T-cell (primary cell): ENCODE results near the gene CASZ1. TPM values are rescaled to one million over a fixed set of nuclear protein-coding genes. Genes with fewer than 3 reads are reported as not detected.

Experiments used
- ATAC-seq, 4 experiments: fragments of 200-7000 bp in 3 of 4; fragments of 150-1000 bp in 1 of 4; cut with Tn5 transposase; replicated peaks in 1 of 4; 1 replicate in 3 of 4; 2 replicates in 1 of 4; pipeline ENCODE4 v1.10.0; 2021; ENCODE audit warnings: moderate library complexity in 3 of 4, mild to moderate bottlenecking in 2 of 4, moderate number of reproducible peaks in 1 of 4
- CTCF ChIA-PET, 2 donors: fragments of 300-600 bp; sonication (Branson Sonifier 250); formaldehyde crosslinking; loops; one replicate each; lab custom pipeline; 2022; ENCODE audit warnings: antibody characterized with exemption in 2 of 2; lab: Charles Lee
- POLR2A ChIA-PET, 2 donors: fragments of 300-600 bp; sonication (Branson Sonifier 250); formaldehyde crosslinking; loops; one replicate each; lab custom pipeline; 2022; ENCODE audit warnings: antibody characterized with exemption in 2 of 2; lab: Charles Lee
- DNase-seq, 35 experiments: peaks; one replicate each; pipeline versions ENCODE4 v3.0.0 to v3.0.0-alpha.2; 2013 to 2023
- H3K27ac ChIP-seq: one replicate; pipeline ENCODE4 v1.5.1; 2013; ENCODE audit warnings: low read length
- H3K27me3 ChIP-seq, 2 experiments: replicated peaks in 1 of 2; 1 replicate in 1 of 2; 2 replicates in 1 of 2; pipeline versions ENCODE4 v1.6.1 to v1.7.0; 2013; ENCODE audit warnings: low read length in 1 of 2, mixed read lengths in 1 of 2; ENCODE audit not compliant: control insufficient read depth in 2 of 2, insufficient read depth in 2 of 2; ENCODE audit errors: extremely low read depth in 1 of 2
- H3K36me3 ChIP-seq, 2 donors: 1 replicate in 1 of 2; 2 replicates in 1 of 2; pipeline versions ENCODE4 v1.6.1 to v1.7.0; 2013; ENCODE audit warnings: low read length in 1 of 2; ENCODE audit not compliant: control insufficient read depth in 2 of 2, insufficient read depth in 1 of 2; ENCODE audit errors: extremely low read depth in 1 of 2
- H3K4me1 ChIP-seq, 2 experiments: 1 replicate in 1 of 2; 2 replicates in 1 of 2; pipeline versions ENCODE4 v1.6.1 to v1.7.0; 2013; ENCODE audit warnings: low read length in 2 of 2, mixed read lengths in 1 of 2; ENCODE audit not compliant: insufficient read depth in 2 of 2, control insufficient read depth in 1 of 2; ENCODE audit errors: extremely low read depth in 1 of 2
- H3K4me3 ChIP-seq, 2 donors: 1 replicate in 1 of 2; 2 replicates in 1 of 2; pipeline versions ENCODE4 v1.5.1 to v1.7.0; 2013; ENCODE audit warnings: mild to moderate bottlenecking in 2 of 2, low read length in 1 of 2, moderate library complexity in 1 of 2; ENCODE audit not compliant: control insufficient read depth in 1 of 2; ENCODE audit errors: extremely low read depth in 1 of 2
- H3K9me3 ChIP-seq: 2 replicates; pipeline ENCODE4 v1.7.0; 2013
- H3K27ac Mint-ChIP-seq, 2 donors: one replicate each; pipeline ENCODE4 v1.8.0; 2020 to 2021; ENCODE audit warnings: mild to moderate bottlenecking in 2 of 2, mixed read lengths in 2 of 2
- H3K27me3 Mint-ChIP-seq, 2 donors: one replicate each; pipeline ENCODE4 v1.8.0; 2021 to 2022; ENCODE audit warnings: mixed read lengths in 2 of 2
- H3K36me3 Mint-ChIP-seq: one replicate; pipeline ENCODE4 v1.8.0; 2021; ENCODE audit warnings: mixed read lengths
- H3K4me1 Mint-ChIP-seq, 3 donors: one replicate each; pipeline ENCODE4 v1.8.0; 2020 to 2022; ENCODE audit warnings: mixed read lengths in 3 of 3, mild to moderate bottlenecking in 1 of 3
- H3K4me3 Mint-ChIP-seq, 3 donors: one replicate each; pipeline ENCODE4 v1.8.0; 2020 to 2022; ENCODE audit warnings: mild to moderate bottlenecking in 3 of 3, mixed read lengths in 3 of 3, moderate library complexity in 3 of 3
- H3K9me3 Mint-ChIP-seq, 3 donors: one replicate each; pipeline ENCODE4 v1.8.0; 2020 to 2022; ENCODE audit warnings: mixed read lengths in 3 of 3
- WGBS: methylation state at CpG from one replicate; pipeline ENCODE4 v1.1.5; 2013; ENCODE audit warnings: missing lambda C conversion rate; ENCODE audit not compliant: insufficient coverage; 5-methylcytosine and 5-hydroxymethylcytosine counted together
- total RNA-seq, 35 experiments: library from RNA in 6 of 35; stranded (reverse) in 6 of 35; fragments of 120-200 nt in 1 of 35; gene quantifications; one replicate each; pipeline versions ENCODE4 v1.2.1 to v1.2.4 and lab custom pipeline; 2013 to 2026

Gene CASZ1
- total RNA-seq, 5 donors from 2014 or later (not counting 1 experiment from before 2014, with no cell fraction given): 12.9 to 23.0 (median 14.3) TPM

GRCh38 chr1:10773376-10773775 lies 23.1 kb downstream of the CASZ1 start:
- Mint-ChIP-seq H3K4me3 (no peak overlapping the region), H3K36me3 (no peaks in the 10 kb centered on the region), H3K27me3 (peaks cover 0 to 7% of the 10 kb centered on the region in 2 donors), H3K27ac (no peak overlapping the region), H3K4me1 (no peaks in the 10 kb centered on the region), H3K9me3 (no peaks in the 10 kb centered on the region)
- H3K4me3 ChIP-seq: no peak overlapping the region
- peaks cover 0 to 17% of the 10 kb centered on the region in 2 experiments for H3K27me3 ChIP-seq
- 86% methylated on average over 4 of the region's 12 CpGs for WGBS
- no peaks in the 10 kb centered on the region for H3K36me3 ChIP-seq
- DNase-seq (no peak), ATAC-seq (no peak)
- no peak overlapping the region for H3K27ac ChIP-seq
- no peaks in the 10 kb centered on the region for H3K9me3 ChIP-seq
- ChIA-PET CTCF (no interaction called here), POLR2A (interaction anchor here in 1 of 2 donors (0.6 kb wide), 1 partner anchor 1002 kb away, joined by 3 read pairs; no protein-coding TSS in a partner anchor)
- no peaks in the 10 kb centered on the region for H3K4me1 ChIP-seq

- H3K4me3 Mint-ChIP-seq: no peak overlapping the region
- no peak for ATAC-seq
Measured at GRCh38 chr1:10772711-10773110, 23.7 kb downstream of the CASZ1 start.

GRCh38 chr1:10771789-10772188 lies 24.7 kb downstream of the CASZ1 start:
- ATAC-seq (no peak), DNase-seq (no peak)
- Histone ChIP-seq H3K9me3 (no peaks in the 10 kb centered on the region), H3K27ac (no peak overlapping the region), H3K4me1 (no peaks in the 10 kb centered on the region), H3K4me3 (no peak overlapping the region), H3K27me3 (peaks cover 0 to 18% of the 10 kb centered on the region in 2 experiments), H3K36me3 (no peaks in the 10 kb centered on the region)
- no peaks in the 10 kb centered on the region for H3K36me3 Mint-ChIP-seq
- H3K9me3 Mint-ChIP-seq: no peaks in the 10 kb centered on the region
- no peaks in the 10 kb centered on the region for H3K4me1 Mint-ChIP-seq
- WGBS: 76% methylated on average over 7 of the region's 8 CpGs
- no peak overlapping the region for H3K4me3 Mint-ChIP-seq
- ChIA-PET POLR2A (no interaction called here), CTCF (interaction anchor here in 1 of 2 donors (0.7 kb wide), 1 partner anchor 238 kb away, joined by 3 read pairs; no protein-coding TSS in a partner anchor)
- no peak overlapping the region for H3K27ac Mint-ChIP-seq
- H3K27me3 Mint-ChIP-seq: peaks cover 0 to 7% of the 10 kb centered on the region in 2 donors

More at GRCh38 chr1:10772711-10773110, 23.7 kb downstream of the CASZ1 start:
- no peak overlapping the region for H3K4me3 ChIP-seq
- Mint-ChIP-seq H3K4me1 (no peaks in the 10 kb centered on the region), H3K27ac (no peak overlapping the region), H3K36me3 (no peaks in the 10 kb centered on the region), H3K27me3 (peaks cover 0 to 7% of the 10 kb centered on the region in 2 donors), H3K9me3 (no peaks in the 10 kb centered on the region)
- no peak overlapping the region for H3K27ac ChIP-seq
- H3K9me3 ChIP-seq: no peaks in the 10 kb centered on the region
- CTCF ChIA-PET: no interaction called here
- no peak for DNase-seq
- POLR2A ChIA-PET: no interaction called here
- H3K4me1 ChIP-seq: no peaks in the 10 kb centered on the region
- WGBS: no CpG with 5 or more reads among the region's 7 CpGs
- peaks cover 0 to 19% of the 10 kb centered on the region in 2 experiments for H3K27me3 ChIP-seq
- H3K36me3 ChIP-seq: no peaks in the 10 kb centered on the region

- Mint-ChIP-seq H3K4me3 (no peak overlapping the region), H3K4me1 (no peaks in the 10 kb centered on the region), H3K9me3 (no peaks in the 10 kb centered on the region), H3K27me3 (peaks cover 0 to 7% of the 10 kb centered on the region in 2 donors), H3K27ac (no peak overlapping the region), H3K36me3 (no peaks in the 10 kb centered on the region)
- CTCF ChIA-PET: no interaction called here
- no peak for DNase-seq
- POLR2A ChIA-PET: no interaction called here
- Histone ChIP-seq H3K4me1 (no peaks in the 10 kb centered on the region), H3K36me3 (no peaks in the 10 kb centered on the region), H3K4me3 (no peak overlapping the region), H3K27ac (no peak overlapping the region), H3K9me3 (no peaks in the 10 kb centered on the region), H3K27me3 (peaks cover 0 to 19% of the 10 kb centered on the region in 2 experiments)
- ATAC-seq: no peak
- WGBS: 97% methylated on average over 3 of the region's 7 CpGs
Measured at GRCh38 chr1:10768552-10768951, 27.9 kb downstream of the CASZ1 start.

GRCh38 chr1:10767282-10767681 lies 29.2 kb downstream of the CASZ1 start:
- Histone ChIP-seq H3K27ac (no peak overlapping the region), H3K4me1 (no peaks in the 10 kb centered on the region), H3K36me3 (no peaks in the 10 kb centered on the region), H3K27me3 (peaks cover 0 to 27% of the 10 kb centered on the region in 2 experiments), H3K4me3 (no peak overlapping the region), H3K9me3 (no peaks in the 10 kb centered on the region)
- WGBS: 76% methylated on average over 8 of the region's 9 CpGs
- H3K27ac Mint-ChIP-seq: no peak overlapping the region
- H3K36me3 Mint-ChIP-seq: no peaks in the 10 kb centered on the region
- no peak overlapping the region for H3K4me3 Mint-ChIP-seq
- DNase-seq: no peak
- H3K4me1 Mint-ChIP-seq: no peaks in the 10 kb centered on the region
- ChIA-PET POLR2A (no interaction called here), CTCF (no interaction called here)
- no peaks in the 10 kb centered on the region for H3K9me3 Mint-ChIP-seq
- ATAC-seq: no peak
- H3K27me3 Mint-ChIP-seq: peaks cover 0 to 7% of the 10 kb centered on the region in 2 donors

- Histone ChIP-seq H3K9me3 (no peaks in the 10 kb centered on the region), H3K27me3 (peaks cover 0 to 31% of the 10 kb centered on the region in 2 experiments), H3K36me3 (no peaks in the 10 kb centered on the region), H3K4me1 (peaks cover 0 to 2% of the 10 kb centered on the region in 2 experiments), H3K4me3 (no peak overlapping the region), H3K27ac (no peak overlapping the region)
- Mint-ChIP-seq H3K4me1 (peaks cover 0 to 4% (median 0%) of the 10 kb centered on the region in 3 donors), H3K9me3 (no peaks in the 10 kb centered on the region), H3K4me3 (no peak overlapping the region), H3K36me3 (no peaks in the 10 kb centered on the region), H3K27me3 (peaks cover 0 to 4% of the 10 kb centered on the region in 2 donors), H3K27ac (no peak overlapping the region)
- 60% methylated on average over 10 of the region's 17 CpGs for WGBS
- ATAC-seq (no peak), DNase-seq (no peak)
- ChIA-PET POLR2A (no interaction called here), CTCF (no interaction called here)
Measured at GRCh38 chr1:10765734-10766478, 30.5 kb downstream of the CASZ1 start.
